ENCODE results near the gene SRGAP3.

- TF ChIP-seq CTCF (IDR thresholded peaks at IDR 0.05): no peak
- TF ChIP-seq POLR2A (IDR thresholded peaks at IDR 0.05): no peak
Measured at GRCh38 chr3:9119331-9119730, 130.1 kb downstream of the SRGAP3 start.
